PC-9 (cell line): ENCODE measurements around the gene TENM4. TPM values are rescaled to one million over a fixed set of nuclear protein-coding genes. Genes with fewer than 3 reads are reported as not detected.

Experiments
- BruUV-seq: library from RNA; stranded (reverse); fragments of 400-500 nt; replicated peaks from 2 replicates; lab custom pipeline; 2021; lab: Mats Ljungman, UMichigan
- CTCF ChIA-PET: fragments of 300-600 bp; sonication (Branson Sonifier 250); formaldehyde crosslinking; loops from one replicate; lab custom pipeline; 2022; ENCODE audit warnings: antibody characterized with exemption; lab: Charles Lee
- POLR2A ChIA-PET: fragments of 300-600 bp; sonication (Branson Sonifier 250); formaldehyde crosslinking; loops from one replicate; lab custom pipeline; 2022; ENCODE audit warnings: antibody characterized with exemption; ENCODE audit not compliant: unreplicated experiment; lab: Charles Lee
- DNase-seq, 2 experiments: peaks; one replicate each; pipeline versions ENCODE4 v3.0.0 to v3.0.0-alpha.2; 2015 to 2022; ENCODE audit warnings: mixed read lengths in 1 of 2
- H2AFZ ChIP-seq: fragments of 200-600 bp; sonication (generic); 2 replicates; pipeline ENCODE4 v1.8.1; 2017; ENCODE audit warnings: antibody characterized with exemption
- H3F3A ChIP-seq: fragments of 200-600 bp; sonication (generic); 2 replicates; pipeline ENCODE4 v1.8.1; 2017; ENCODE audit warnings: antibody characterized with exemption, mild to moderate bottlenecking, low read depth; ENCODE audit not compliant: insufficient read depth
- H3K27ac ChIP-seq: fragments of 200-600 bp; sonication (generic); 2 replicates; pipeline ENCODE4 v1.6.1; 2016; ENCODE audit warnings: mixed run types
- H3K27me3 ChIP-seq: fragments of 200-600 bp; sonication (generic); 2 replicates; pipeline ENCODE4 v1.6.1; 2016; ENCODE audit warnings: low read depth, mixed run types; ENCODE audit not compliant: insufficient read depth
- H3K36me3 ChIP-seq: fragments of 200-600 bp; sonication (generic); 2 replicates; pipeline ENCODE4 v1.6.1; 2016; ENCODE audit warnings: low read depth, mixed run types
- H3K4me1 ChIP-seq: fragments of 200-600 bp; sonication (generic); replicated peaks from 2 replicates; pipeline ENCODE4 v1.6.1; 2016; ENCODE audit warnings: mixed run types; ENCODE audit not compliant: insufficient read depth
- H3K4me2 ChIP-seq: fragments of 200-600 bp; sonication (generic); 2 replicates; pipeline ENCODE4 v1.6.1; 2017; ENCODE audit warnings: mixed run types
- H3K4me3 ChIP-seq: fragments of 200-600 bp; sonication (generic); 2 replicates; pipeline ENCODE4 v1.6.1; 2016; ENCODE audit warnings: mixed run types
- H3K79me2 ChIP-seq: fragments of 200-600 bp; sonication (generic); 2 replicates; pipeline ENCODE4 v1.6.1; 2017; ENCODE audit warnings: low read depth, mixed run types
- H3K9me2 ChIP-seq: fragments of 200-600 bp; sonication (generic); 2 replicates; pipeline ENCODE4 v1.8.1; 2017; ENCODE audit warnings: mild to moderate bottlenecking; ENCODE audit not compliant: insufficient read depth
- H3K9me3 ChIP-seq: fragments of 200-600 bp; sonication (generic); 2 replicates; pipeline ENCODE4 v1.8.1; 2016; ENCODE audit warnings: low read depth; ENCODE audit not compliant: insufficient read depth
- H4K20me1 ChIP-seq: fragments of 200-600 bp; sonication (generic); 2 replicates; pipeline ENCODE4 v1.8.1; 2017; ENCODE audit not compliant: insufficient read depth
- EZH2 ChIP-seq: fragments of 200-600 bp; sonication (generic); IDR thresholded peaks from 2 replicates; pipeline ENCODE4 v1.8.0; 2017; ENCODE audit warnings: antibody characterized with exemption, low read depth
- intact Hi-C: fragments of 100-400 bp; cut with micrococcal nuclease; formaldehyde crosslinking; loops from one replicate; pipeline ENCODE4 v1.10.0; 2022; ENCODE audit not compliant: unreplicated experiment
- total RNA-seq: library from RNA; stranded (reverse); gene quantifications from 2 replicates; pipeline ENCODE4 v1.2.3, GENCODE V29; 2021
- TF ChIP-seq, protein P1 (sequence below): fragments of 200-600 bp; sonication (generic); conservative IDR thresholded peaks from 2 replicates; pipeline ENCODE4 v1.6.1; 2017; ENCODE audit warnings: mixed run types, antibody characterized with exemption, mild to moderate bottlenecking, moderate library complexity

TENM4 gene
- total RNA-seq, 1 experiment from 2014 or later: not detected

DNA sequence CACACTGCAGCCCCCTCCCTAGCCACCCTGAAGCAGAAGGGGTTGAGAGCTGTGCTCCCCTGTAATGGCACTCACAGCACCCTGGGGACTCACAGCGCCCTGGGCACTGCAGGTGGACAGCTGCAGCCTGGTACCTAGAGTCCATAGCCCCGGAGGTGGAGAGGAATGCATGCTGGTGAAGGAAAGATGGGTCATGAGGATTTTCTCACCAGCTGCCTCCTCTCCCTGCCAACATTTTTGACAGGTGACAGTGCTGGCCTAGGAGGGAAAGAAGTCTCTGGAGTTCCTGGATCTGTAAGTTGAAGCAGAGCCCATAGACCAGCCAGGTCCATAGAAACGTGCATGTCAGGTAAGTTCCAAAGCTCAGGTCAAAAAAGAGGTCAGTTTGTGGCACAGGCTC is 330.5 kb downstream of the TENM4 start:
- no TSS peak for BruUV-seq
- POLR2A ChIA-PET: no interaction called here
- Histone ChIP-seq H3F3A (no peaks in the 10 kb centered on the region), H3K4me2 (no peak overlapping the region), H3K27ac (no peak overlapping the region), H3K9me3 (no peaks in the 10 kb centered on the region), H3K27me3 (peaks cover 46% of the 10 kb centered on the region), H3K79me2 (no peaks in the 10 kb centered on the region), H2AFZ (no peak overlapping the region), H3K36me3 (no peaks in the 10 kb centered on the region), H3K9me2 (no peaks in the 10 kb centered on the region), H3K4me3 (no peak overlapping the region), H4K20me1 (no peaks in the 10 kb centered on the region), H3K4me1 (no peaks in the 10 kb centered on the region)
- TF ChIP-seq, protein P1, sequence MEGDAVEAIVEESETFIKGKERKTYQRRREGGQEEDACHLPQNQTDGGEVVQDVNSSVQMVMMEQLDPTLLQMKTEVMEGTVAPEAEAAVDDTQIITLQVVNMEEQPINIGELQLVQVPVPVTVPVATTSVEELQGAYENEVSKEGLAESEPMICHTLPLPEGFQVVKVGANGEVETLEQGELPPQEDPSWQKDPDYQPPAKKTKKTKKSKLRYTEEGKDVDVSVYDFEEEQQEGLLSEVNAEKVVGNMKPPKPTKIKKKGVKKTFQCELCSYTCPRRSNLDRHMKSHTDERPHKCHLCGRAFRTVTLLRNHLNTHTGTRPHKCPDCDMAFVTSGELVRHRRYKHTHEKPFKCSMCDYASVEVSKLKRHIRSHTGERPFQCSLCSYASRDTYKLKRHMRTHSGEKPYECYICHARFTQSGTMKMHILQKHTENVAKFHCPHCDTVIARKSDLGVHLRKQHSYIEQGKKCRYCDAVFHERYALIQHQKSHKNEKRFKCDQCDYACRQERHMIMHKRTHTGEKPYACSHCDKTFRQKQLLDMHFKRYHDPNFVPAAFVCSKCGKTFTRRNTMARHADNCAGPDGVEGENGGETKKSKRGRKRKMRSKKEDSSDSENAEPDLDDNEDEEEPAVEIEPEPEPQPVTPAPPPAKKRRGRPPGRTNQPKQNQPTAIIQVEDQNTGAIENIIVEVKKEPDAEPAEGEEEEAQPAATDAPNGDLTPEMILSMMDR: no peak
- TF ChIP-seq EZH2: no peak
- DNase-seq: no peak
- intact Hi-C loops: no loop called here
- CTCF ChIA-PET: no interaction called here

DNA sequence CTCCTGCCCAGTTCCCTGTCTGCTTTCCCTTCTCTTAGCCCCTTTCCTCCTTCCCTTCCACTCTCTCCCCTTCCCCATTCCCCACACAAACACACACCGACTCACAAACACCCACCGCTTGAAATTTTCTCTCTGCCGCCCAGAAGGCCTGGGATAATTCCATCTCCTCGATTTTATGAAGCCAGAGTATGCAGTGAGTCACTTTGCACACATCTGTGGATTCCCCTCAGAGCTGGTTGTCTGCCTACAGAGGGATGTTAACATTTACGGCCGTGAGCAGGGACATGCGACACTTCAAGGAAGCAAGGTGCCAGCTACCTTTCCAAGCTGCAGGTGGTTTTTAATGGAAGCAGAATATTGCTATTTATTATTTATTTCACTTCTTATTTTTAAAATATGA is 332.0 kb downstream of the TENM4 start:
- CTCF ChIA-PET: no interaction called here
- Histone ChIP-seq H3K9me2 (no peaks in the 10 kb centered on the region), H3K79me2 (no peaks in the 10 kb centered on the region), H3K4me2 (no peak overlapping the region), H3K27ac (no peak overlapping the region), H3K4me1 (no peaks in the 10 kb centered on the region), H4K20me1 (no peaks in the 10 kb centered on the region), H3F3A (no peaks in the 10 kb centered on the region), H3K9me3 (no peaks in the 10 kb centered on the region), H2AFZ (no peak overlapping the region), H3K36me3 (no peaks in the 10 kb centered on the region), H3K4me3 (no peak overlapping the region), H3K27me3 (peaks cover 57% of the 10 kb centered on the region)
- intact Hi-C loops: no loop called here
- no TSS peak for BruUV-seq
- TF ChIP-seq EZH2: no peak
- TF ChIP-seq, protein P1: no peak
- POLR2A ChIA-PET: no interaction called here
- no peak for DNase-seq

DNA sequence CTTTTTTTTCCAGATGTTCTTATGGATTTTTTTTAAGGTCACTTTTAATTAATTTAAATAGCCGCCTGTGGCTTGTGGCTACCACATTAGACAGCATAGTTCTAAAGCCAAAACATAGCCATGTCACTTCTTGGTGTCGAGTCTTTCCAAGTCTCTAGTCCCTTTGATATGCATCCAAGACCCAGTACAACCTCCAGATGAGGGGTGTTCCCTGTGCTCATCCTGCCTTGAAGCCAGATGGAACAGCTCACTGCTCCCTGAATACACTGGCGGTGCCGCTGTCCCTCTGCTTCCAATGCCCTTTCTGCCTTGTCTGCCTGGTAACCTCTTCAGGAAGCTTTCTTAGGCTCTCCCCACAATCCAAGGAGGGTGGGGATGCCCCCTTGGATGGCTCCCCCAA is 338.0 kb downstream of the TENM4 start:
- Histone ChIP-seq H3K9me2 (no peaks in the 10 kb centered on the region), H3K36me3 (no peaks in the 10 kb centered on the region), H4K20me1 (no peaks in the 10 kb centered on the region), H3K27ac (no peak overlapping the region), H3K9me3 (no peaks in the 10 kb centered on the region), H3K79me2 (no peaks in the 10 kb centered on the region), H2AFZ (no peak overlapping the region), H3K4me2 (no peak overlapping the region), H3K4me3 (no peak overlapping the region), H3K27me3 (peaks cover 51% of the 10 kb centered on the region), H3F3A (no peaks in the 10 kb centered on the region), H3K4me1 (no peaks in the 10 kb centered on the region)
- POLR2A ChIA-PET: no interaction called here
- TF ChIP-seq, protein P1: no peak
- TF ChIP-seq EZH2: no peak
- BruUV-seq: no TSS peak
- CTCF ChIA-PET: no interaction called here
- intact Hi-C loops: no loop called here
- DNase-seq: no peak
